NB4 (cell line): ENCODE results near the gene MAPKAPK3.
A peak's percentile ranks its signal among the peaks of the same experiment; 100 is the strongest.

Experiments used
- CTCF ChIP-seq: IDR thresholded peaks from one replicate; pipeline ENCODE4 v1.5.1; 2012; ENCODE audit warnings: low read depth, low read length
- MAX ChIP-seq: IDR thresholded peaks from 2 replicates; pipeline ENCODE4 v1.6.1; 2011; ENCODE audit warnings: low read depth, low read length
- MYC ChIP-seq: IDR thresholded peaks from 2 replicates; pipeline ENCODE4 v1.6.1; 2011; ENCODE audit warnings: low read depth, low read length
- POLR2A ChIP-seq: IDR thresholded peaks from 2 replicates; pipeline ENCODE4 v1.6.1; 2011; ENCODE audit warnings: mild to moderate bottlenecking; ENCODE audit not compliant: insufficient read length; ENCODE audit errors: extremely low read depth

GRCh38 chr3:50652709-50653108, 35.8 kb downstream of the MAPKAPK3 start:
- TF ChIP-seq POLR2A (no peak), CTCF (peak; percentile 48), MYC (no peak), MAX (no peak)
